Esophagus squamous epithelium (tissue), 4 donors: Measurements from ENCODE around the gene NDUFS5.

Experiments
- POLR2A ChIP-seq, 4 donors: fragments of 450-650 bp; IDR thresholded peaks; one replicate each; pipeline ENCODE4 v1.6.1; 2017; ENCODE audit warnings: antibody characterized with exemption in 4 of 4, mild to moderate bottlenecking in 4 of 4, moderate library complexity in 3 of 4
- TF ChIP-seq, protein P1 (sequence below), 6 experiments: fragments of 450-650 bp in 4 of 6; fragments of 200-600 bp in 2 of 6; sonication (generic) in 2 of 6; IDR thresholded peaks; one replicate each; pipeline ENCODE4 v1.5.1; 2016 to 2019; ENCODE audit warnings: antibody characterized with exemption in 6 of 6, mild to moderate bottlenecking in 4 of 6, moderate library complexity in 4 of 6

GRCh38 chr1:39051956-39052355 is 25.8 kb downstream of the NDUFS5 start:
- TF ChIP-seq, protein P1, sequence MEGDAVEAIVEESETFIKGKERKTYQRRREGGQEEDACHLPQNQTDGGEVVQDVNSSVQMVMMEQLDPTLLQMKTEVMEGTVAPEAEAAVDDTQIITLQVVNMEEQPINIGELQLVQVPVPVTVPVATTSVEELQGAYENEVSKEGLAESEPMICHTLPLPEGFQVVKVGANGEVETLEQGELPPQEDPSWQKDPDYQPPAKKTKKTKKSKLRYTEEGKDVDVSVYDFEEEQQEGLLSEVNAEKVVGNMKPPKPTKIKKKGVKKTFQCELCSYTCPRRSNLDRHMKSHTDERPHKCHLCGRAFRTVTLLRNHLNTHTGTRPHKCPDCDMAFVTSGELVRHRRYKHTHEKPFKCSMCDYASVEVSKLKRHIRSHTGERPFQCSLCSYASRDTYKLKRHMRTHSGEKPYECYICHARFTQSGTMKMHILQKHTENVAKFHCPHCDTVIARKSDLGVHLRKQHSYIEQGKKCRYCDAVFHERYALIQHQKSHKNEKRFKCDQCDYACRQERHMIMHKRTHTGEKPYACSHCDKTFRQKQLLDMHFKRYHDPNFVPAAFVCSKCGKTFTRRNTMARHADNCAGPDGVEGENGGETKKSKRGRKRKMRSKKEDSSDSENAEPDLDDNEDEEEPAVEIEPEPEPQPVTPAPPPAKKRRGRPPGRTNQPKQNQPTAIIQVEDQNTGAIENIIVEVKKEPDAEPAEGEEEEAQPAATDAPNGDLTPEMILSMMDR (IDR thresholded peaks at IDR 0.05) = no peak
- no peak for TF ChIP-seq POLR2A (IDR thresholded peaks at IDR 0.05)
